Motor neuron (in vitro differentiated cells): ENCODE measurements around the gene EML3. TPM values are rescaled to one million over a fixed set of nuclear protein-coding genes. Genes with fewer than 3 reads are reported as not detected.
A peak's percentile ranks its signal among the peaks of the same experiment; 100 is the strongest.
"Not testable (repeated sequence)": the region's sequence is repeated elsewhere in the genome, so short reads cannot be mapped to it uniquely, and the experiment has no call there.

Experiments used
- ATAC-seq, 8 experiments: fragments of 200-7000 bp; cut with Tn5 transposase; replicated peaks in 6 of 8; 2 replicates each; pipeline ENCODE4 v1.8.0; 2021; ENCODE audit warnings: mild to moderate bottlenecking in 8 of 8, moderate library complexity in 8 of 8
- H3K27ac ChIP-seq, 2 donors: fragments of 250-450 bp; sonication (Bioruptor Pico); 2 replicates each; pipeline ENCODE4 v1.9.0; 2021; ENCODE audit warnings: antibody characterized with exemption in 2 of 2, mild to moderate bottlenecking in 2 of 2, moderate library complexity in 1 of 2
- H3K4me1 ChIP-seq, 2 donors: fragments of 250-450 bp; sonication (Bioruptor Pico); replicated peaks in 1 of 2; 2 replicates each; pipeline ENCODE4 v1.6.1; 2021; ENCODE audit warnings: antibody characterized with exemption in 2 of 2, mild to moderate bottlenecking in 2 of 2, moderate library complexity in 1 of 2
- H3K4me3 ChIP-seq, 5 donors: fragments of 250-450 bp; sonication (Bioruptor Pico); 2 replicates each; pipeline ENCODE4 v1.9.0; 2021; ENCODE audit warnings: antibody characterized with exemption in 5 of 5, mild to moderate bottlenecking in 5 of 5, moderate library complexity in 4 of 5
- WGBS, 10 experiments: fragments of 450-650 bp; shearing (Covaris generic); methylation state at CpG; one replicate each; pipeline ENCODE4 v1.0.0; 2022; 5-methylcytosine and 5-hydroxymethylcytosine counted together
- in situ Hi-C, 9 experiments: fragments of 400-800 bp; cut with MboI; loops; one replicate each; pipeline ENCODE4 v1.15.0; 2021; ENCODE audit warnings: low sequenced_read_pairs in 9 of 9, low pct_unique_long_range_greater_than_20kb in 2 of 9; ENCODE audit not compliant: unreplicated experiment in 9 of 9
- total RNA-seq, 8 experiments: library from RNA; unstranded; fragments of 300-600 nt; gene quantifications; 2 replicates each; pipeline versions ENCODE4 v1.2.3 to v1.2.4, GENCODE V29; 2022

The EML3 gene
- total RNA-seq, result 10 to 100 TPM in 4 of 8 experiments, 1 to 10 TPM in 4; 1.4 to 56.9 (median 10.0) TPM

GRCh38 chr11:62612366-62613290 lies at the start of gene EML3, which contains the start of gene ROM1:
Gene EML3 (minus strand): TSS chr11:62612775. CDS start chr11:62612457, 318 bp downstream.
Gene ROM1 (plus strand): TSS chr11:62613257. CDS start chr11:62613282, 25 bp downstream.
- ATAC-seq, result peak; percentile 54 to 77 (median 71)
- peaks cover 2 to 3% of the 10 kb centered on the region in 2 donors for H3K4me1 ChIP-seq
- H3K27ac ChIP-seq, result peak within 1 kb of the TSS in 1 of 2 donors; percentile 15
- no CpG with 5 or more reads among the region's 91 CpGs for WGBS, 10 experiments
- in situ Hi-C loops, result no loop called here
- peak within 1 kb of the TSS; percentile 6 to 46 (median 35) for H3K4me3 ChIP-seq

DNA sequence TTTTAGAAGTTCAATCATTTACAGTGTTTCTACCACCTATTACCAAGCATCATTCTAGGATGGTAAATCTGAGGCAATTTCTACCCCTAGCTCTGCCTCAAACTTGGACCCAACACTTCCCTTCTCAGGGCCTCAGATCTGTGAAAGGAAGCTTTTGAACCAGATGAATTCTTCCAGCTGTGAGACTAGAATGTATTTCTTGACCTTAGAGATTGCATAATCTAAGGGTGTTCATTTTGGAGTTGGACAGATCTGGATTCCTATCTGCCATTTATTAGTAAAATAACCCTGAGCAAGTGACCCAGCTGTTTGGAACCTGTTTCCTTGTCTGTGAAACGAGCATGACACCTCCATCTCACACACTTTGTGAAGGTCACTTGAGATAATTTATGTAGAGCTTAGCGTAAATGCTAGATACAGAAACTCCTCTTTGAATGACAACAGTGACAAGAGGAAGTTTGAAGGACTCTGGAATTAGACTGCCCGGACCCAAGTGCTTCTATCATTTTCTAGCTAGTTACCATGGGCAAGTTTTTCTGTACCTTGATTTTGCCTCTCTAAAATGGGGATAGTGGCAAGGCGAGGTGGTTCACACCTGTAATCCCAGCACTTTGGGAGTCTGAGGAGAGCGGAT lies 44.3 kb upstream of the EML3 start:
- Histone ChIP-seq H3K4me3 (no peak overlapping the region), H3K27ac (no peak overlapping the region), H3K4me1 (peaks cover 3 to 5% of the 10 kb centered on the region in 2 donors)
- in situ Hi-C loops, result no loop called here
- no peak for ATAC-seq
- 39 to 83% (median 58%) methylated on average over 1 to 4 of the region's 5 CpGs; no CpG with 5 or more reads in 2 of the 10 experiments for WGBS, 10 experiments

DNA sequence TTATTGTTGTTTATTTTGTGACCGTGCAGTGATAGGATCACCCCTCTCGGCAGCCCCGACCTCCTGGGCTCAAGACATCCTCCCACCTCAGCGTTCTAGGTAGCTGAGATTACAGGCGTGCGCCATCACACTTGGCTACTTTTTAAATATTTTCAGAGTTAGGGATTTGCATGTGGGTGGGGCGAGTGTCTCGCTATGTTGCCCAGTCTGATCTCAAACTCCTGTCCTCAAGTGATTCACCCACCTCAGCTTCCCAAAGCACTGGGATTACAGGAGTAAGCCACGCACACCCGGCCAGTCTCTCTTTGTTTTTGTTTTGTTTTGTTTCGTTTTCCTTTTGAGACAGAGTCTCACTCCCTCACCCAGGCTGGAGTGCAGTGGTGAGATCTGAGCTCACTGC lies 41.7 kb upstream of the EML3 start:
- H3K27ac ChIP-seq, result no peak overlapping the region
- 40 to 100% (median 93%) methylated on average over 1 to 10 of the region's 11 CpGs; no CpG with 5 or more reads in 4 of the 10 experiments for WGBS, 10 experiments
- no peak for ATAC-seq
- H3K4me3 ChIP-seq, result no peak overlapping the region
- in situ Hi-C loops, result no loop called here
- peaks cover 3 to 7% of the 10 kb centered on the region in 2 donors for H3K4me1 ChIP-seq

GRCh38 chr11:62652161-62653006 lies 39.8 kb upstream of the EML3 start:
- H3K4me3 ChIP-seq, result peak overlapping the region; percentile 93 to 100 (median 99)
- in situ Hi-C loops, result no loop called here
- H3K4me1 ChIP-seq, result peaks cover 3 to 7% of the 10 kb centered on the region in 2 donors
- peak overlapping the region; percentile 89 to 91 for H3K27ac ChIP-seq
- WGBS, 10 experiments, result 0 to 59% (median 33%) methylated on average over 1 to 9 of the region's 16 CpGs; no CpG with 5 or more reads in 3 of the 10 experiments
- ATAC-seq, result no peak

DNA sequence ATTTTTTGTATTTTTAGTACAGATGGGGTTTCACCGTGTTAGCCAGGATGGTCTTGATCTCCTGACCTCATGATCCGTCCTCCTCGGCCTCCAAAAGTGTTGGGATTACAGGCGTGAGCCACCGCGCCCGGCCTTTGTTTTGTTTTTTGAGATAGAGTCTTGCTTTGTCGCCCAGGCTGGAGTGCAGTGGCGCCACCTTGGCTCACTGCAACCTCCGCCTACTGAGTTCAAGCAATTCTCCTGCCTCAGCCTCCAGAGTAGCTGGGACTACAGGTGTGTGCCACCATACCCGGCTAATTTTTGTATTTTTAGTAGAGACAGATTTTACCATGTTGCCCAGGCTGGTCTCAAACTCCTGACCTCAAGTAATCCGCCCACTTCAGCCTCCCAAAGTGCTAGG lies 37.7 kb upstream of the EML3 start:
- in situ Hi-C loops, ATAC-seq, H3K4me3 ChIP-seq, H3K27ac ChIP-seq: not testable (repeated sequence)
- H3K4me1 ChIP-seq, result peaks cover 10 to 16% of the 10 kb centered on the region in 2 donors
- 100% methylated on average over 1 to 2 of the region's 12 CpGs; no CpG with 5 or more reads in 5 of the 10 experiments for whole genome bisulfite sequencing, 10 experiments

- Histone ChIP-seq H3K4me3 (no peak overlapping the region), H3K27ac (no peak overlapping the region), H3K4me1 (peaks cover 13 to 21% of the 10 kb centered on the region in 2 donors)
- no peak for ATAC-seq
- 80 to 100% (median 100%) methylated on average over 1 to 4 of the region's 11 CpGs; no CpG with 5 or more reads in 6 of the 10 experiments for WGBS, 10 experiments
- in situ Hi-C loops, result no loop called here
Measured at GRCh38 chr11:62649486-62649885, 36.9 kb upstream of the EML3 start.

DNA sequence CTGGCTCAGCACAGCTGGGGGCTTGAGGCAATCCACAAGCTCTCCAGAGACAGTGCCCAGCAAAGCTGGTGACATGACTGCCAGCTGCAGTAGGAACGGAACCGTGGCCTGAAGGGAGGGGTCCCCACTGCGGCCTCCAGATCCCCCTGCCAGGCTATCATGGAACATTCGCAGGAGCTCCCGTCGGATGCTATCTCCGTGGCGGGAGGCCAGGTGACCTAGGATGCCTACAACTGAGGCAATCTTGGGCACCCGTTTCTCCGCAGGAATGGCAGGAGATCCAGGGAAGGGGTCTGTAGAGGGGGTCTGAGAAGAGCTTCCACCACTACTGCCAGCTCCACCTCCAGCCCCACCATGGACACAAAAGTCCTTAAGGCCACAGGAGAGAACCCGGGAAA lies 36.4 kb upstream of the EML3 start:
- Histone ChIP-seq H3K4me1 (peaks cover 13 to 21% of the 10 kb centered on the region in 2 donors), H3K4me3 (no peak overlapping the region), H3K27ac (no peak overlapping the region)
- WGBS, 10 experiments, result 97 to 100% methylated on average over 2 to 8 of the region's 11 CpGs; no CpG with 5 or more reads in 8 of the 10 experiments
- ATAC-seq, result no peak
- in situ Hi-C loops, result no loop called here

- ATAC-seq, result no peak
- WGBS, 10 experiments, result 33 to 100% (median 90%) methylated on average over 1 to 5 of the region's 24 CpGs; no CpG with 5 or more reads in 6 of the 10 experiments
- Histone ChIP-seq H3K27ac (no peak overlapping the region), H3K4me1 (peaks cover 13 to 21% of the 10 kb centered on the region in 2 donors), H3K4me3 (no peak overlapping the region)
- in situ Hi-C loops, result no loop called here
Measured at GRCh38 chr11:62648185-62648966, 35.8 kb upstream of the EML3 start.

DNA sequence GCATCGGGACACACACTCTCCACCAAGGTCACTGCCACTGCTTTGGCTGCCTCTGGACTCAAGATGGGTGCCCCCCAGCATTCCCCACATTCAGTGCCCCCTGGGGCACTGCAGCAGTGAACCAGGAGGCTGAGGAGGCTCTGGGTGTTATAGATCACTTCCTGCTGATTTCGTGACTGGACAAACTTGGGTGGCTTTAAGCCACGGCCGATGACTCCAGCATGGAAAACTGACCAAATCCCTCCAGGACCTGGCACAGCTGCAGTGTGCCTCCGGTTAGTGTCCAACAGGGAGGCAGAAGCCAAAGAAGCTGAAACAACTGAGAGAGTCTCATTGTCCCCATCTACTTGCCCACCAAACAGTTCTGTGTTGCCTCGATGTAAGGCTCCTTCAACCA lies 35.0 kb upstream of the EML3 start:
- H3K4me3 ChIP-seq, result no peak overlapping the region
- peaks cover 13 to 21% of the 10 kb centered on the region in 2 donors for H3K4me1 ChIP-seq

DNA sequence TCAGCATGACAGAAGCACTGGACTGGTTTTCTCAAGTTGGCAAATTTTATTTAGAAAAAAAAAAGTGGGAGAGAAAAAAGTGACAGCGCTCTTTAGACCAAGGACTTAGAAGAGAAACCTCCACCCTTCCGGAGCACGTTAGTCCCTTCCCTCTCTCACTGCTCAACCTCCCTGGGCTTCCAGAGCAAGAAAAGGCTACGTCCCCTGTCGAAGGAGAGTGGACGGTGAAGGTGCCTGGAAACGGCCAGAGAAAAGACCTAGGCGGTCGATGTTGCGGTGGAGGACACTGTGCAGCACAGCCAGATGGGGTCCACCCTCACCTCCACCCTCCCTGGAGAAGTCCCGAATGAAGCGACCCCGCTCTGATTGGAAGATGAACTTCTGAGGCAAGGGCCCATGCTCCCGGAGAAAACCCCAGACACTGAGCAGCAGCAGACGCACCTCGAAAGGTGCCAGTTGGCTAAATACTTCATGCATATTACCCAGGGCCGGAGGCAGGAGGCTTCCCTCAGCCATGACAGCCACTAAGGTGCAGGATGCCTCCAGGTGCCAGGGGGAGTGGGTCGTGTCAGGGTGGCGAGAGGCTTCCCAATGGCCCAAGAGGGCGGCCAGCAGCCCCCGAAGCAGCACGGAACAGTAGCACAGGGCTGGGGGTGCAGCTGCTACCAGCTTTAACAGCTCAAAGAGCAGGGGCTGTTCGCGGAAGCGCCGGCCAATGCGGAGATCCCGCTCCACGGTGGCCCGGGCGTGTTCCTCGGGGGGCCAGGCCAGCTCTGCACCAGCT lies 34.4 kb upstream of the EML3 start:
- in situ Hi-C loops, result no loop called here
- Histone ChIP-seq H3K4me1 (peaks cover 11 to 16% of the 10 kb centered on the region in 2 donors), H3K27ac (no peak overlapping the region), H3K4me3 (peak overlapping the region in 4 of 5 donors; percentile 2 to 96 (median 82))
- WGBS, 10 experiments, result 21 to 83% (median 60%) methylated on average over 1 to 18 of the region's 32 CpGs; no CpG with 5 or more reads in 3 of the 10 experiments
- peak in 2 of 8 experiments; percentile 16 to 38 for ATAC-seq

More for the DNA sequence above, 35.0 kb upstream of the EML3 start:
- no peak overlapping the region for H3K27ac ChIP-seq
- no peak for ATAC-seq
- in situ Hi-C loops, result no loop called here
- 8 to 100% (median 83%) methylated on average over 1 to 4 of the region's 6 CpGs; no CpG with 5 or more reads in 5 of the 10 experiments for WGBS, 10 experiments
